ENCODE data around the gene KIAA1210. TPM values are rescaled to one million over a fixed set of nuclear protein-coding genes. Genes with fewer than 3 reads are reported as not detected.

Gene KIAA1210
- total RNA-seq, 4 donors from 2014 or later, result 0.08 to 0.11 TPM; not detected in 2

DNA sequence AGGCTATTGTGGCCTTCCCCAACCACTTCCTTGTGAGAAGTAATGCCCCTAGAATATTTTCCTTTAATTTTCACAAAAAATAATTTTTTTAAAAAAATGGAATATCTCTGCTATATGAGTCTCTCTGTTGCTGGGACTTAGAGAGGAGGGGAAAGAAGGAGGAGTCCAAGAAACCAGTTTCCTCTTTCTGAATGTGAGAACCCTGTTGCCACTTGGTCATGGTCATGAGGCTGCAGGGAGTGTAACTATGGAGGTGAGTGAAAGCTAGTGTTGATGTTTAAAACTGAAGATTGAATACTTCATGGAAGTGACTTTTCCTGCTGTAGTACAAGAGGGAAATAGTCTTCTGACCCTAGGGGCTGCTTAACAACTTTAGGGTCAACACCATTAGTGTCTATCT, 20.4 kb downstream of the KIAA1210 start:
- no peak for TF ChIP-seq CTCF (IDR thresholded peaks at IDR 0.05)
- TF ChIP-seq POLR2A (IDR thresholded peaks at IDR 0.05), result no peak
- no peak for DNase-seq (ENCODE audit: low spot score in 2 of 2)
- intact Hi-C loops (cut with DNase I; ENCODE audit: low total_unique reads), result no loop called here

GRCh38 chrX:119105826-119106225, 21.8 kb downstream of the KIAA1210 start:
- no peak overlapping the region for H3K4me3 ChIP-seq (ENCODE audit: low read depth, poor library complexity, severe bottlenecking)
- intact Hi-C loops (cut with DNase I; ENCODE audit: low total_unique reads), result no loop called here
- no peak for DNase-seq (ENCODE audit: low spot score in 2 of 2)
- no peak for TF ChIP-seq POLR2A (IDR thresholded peaks at IDR 0.05)
- TF ChIP-seq CTCF (IDR thresholded peaks at IDR 0.05), result no peak

More for the DNA sequence above, 20.4 kb downstream of the KIAA1210 start:
- H3K4me3 ChIP-seq (ENCODE audit: low read depth, poor library complexity, severe bottlenecking), result no peak overlapping the region

DNA sequence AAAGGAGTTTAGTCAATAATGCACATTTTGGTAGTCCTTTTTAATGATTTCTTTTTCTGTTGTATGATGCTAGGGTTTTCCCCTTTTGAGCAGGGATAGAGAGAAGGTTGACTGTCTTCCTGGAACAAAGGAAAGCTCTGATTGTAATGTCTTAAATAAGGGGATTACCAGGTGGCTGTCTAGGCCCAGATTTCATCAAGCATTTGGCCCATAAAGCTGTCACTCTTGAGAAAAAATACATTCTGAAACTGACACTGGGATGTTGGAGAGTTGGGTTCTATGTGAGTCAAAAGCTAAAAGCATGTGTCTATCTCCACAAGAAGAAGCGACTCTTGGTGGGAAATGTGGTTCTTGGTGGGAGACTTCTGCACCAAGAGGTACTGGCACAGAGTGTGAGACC, 26.4 kb downstream of the KIAA1210 start:
- DNase-seq (ENCODE audit: low spot score in 2 of 2), result no peak
- intact Hi-C loops (cut with DNase I; ENCODE audit: low total_unique reads), result no loop called here
- 63 to 68% methylated on average over 1 of the region's 1 CpG for WGBS, 2 donors
- TF ChIP-seq POLR2A (IDR thresholded peaks at IDR 0.05) (no peak), CTCF (IDR thresholded peaks at IDR 0.05) (no peak)
- H3K4me3 ChIP-seq (ENCODE audit: low read depth, poor library complexity, severe bottlenecking), result no peak overlapping the region

DNA sequence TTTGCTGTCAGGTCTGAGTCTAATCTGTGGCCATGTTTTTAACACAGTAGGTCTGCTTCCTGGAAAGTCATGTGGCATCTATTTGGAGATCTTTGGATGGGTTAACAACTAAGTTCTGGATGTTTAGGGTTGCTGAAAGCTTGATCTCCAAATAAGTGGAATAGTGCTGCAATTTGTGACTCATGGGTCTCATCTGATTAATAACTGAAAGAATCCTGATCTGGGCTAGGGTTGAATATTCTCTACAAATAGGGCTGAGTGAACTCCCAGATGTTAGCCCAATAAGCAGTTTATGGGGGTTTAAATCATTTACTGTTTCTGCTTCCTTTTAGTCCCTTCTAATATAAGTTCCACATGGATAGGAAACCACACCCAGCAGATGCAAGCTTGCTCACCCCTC, 31.7 kb downstream of the KIAA1210 start:
- no peak for DNase-seq (ENCODE audit: low spot score in 2 of 2)
- intact Hi-C loops (cut with DNase I; ENCODE audit: low total_unique reads), result no loop called here
- H3K4me3 ChIP-seq (ENCODE audit: low read depth, poor library complexity, severe bottlenecking), result no peak overlapping the region
- TF ChIP-seq CTCF (IDR thresholded peaks at IDR 0.05) (no peak), POLR2A (IDR thresholded peaks at IDR 0.05) (no peak)

GRCh38 chrX:119094819-119095218, 32.8 kb downstream of the KIAA1210 start:
- no peak overlapping the region for H3K4me3 ChIP-seq (ENCODE audit: low read depth, poor library complexity, severe bottlenecking)
- intact Hi-C loops (cut with DNase I; ENCODE audit: low total_unique reads), result no loop called here
- 67 to 78% methylated on average over 3 of the region's 3 CpGs for whole genome bisulfite sequencing, 2 donors
- no peak for DNase-seq (ENCODE audit: low spot score in 2 of 2)
- no peak for TF ChIP-seq CTCF (IDR thresholded peaks at IDR 0.05)
- no peak for TF ChIP-seq POLR2A (IDR thresholded peaks at IDR 0.05)

- intact Hi-C loops (cut with DNase I; ENCODE audit: low total_unique reads), result no loop called here
- WGBS, 2 donors, result 51 to 74% methylated on average over 7 of the region's 7 CpGs
- no peak for TF ChIP-seq CTCF (IDR thresholded peaks at IDR 0.05)
- no peak for TF ChIP-seq POLR2A (IDR thresholded peaks at IDR 0.05)
- H3K4me3 ChIP-seq (ENCODE audit: low read depth, poor library complexity, severe bottlenecking), result no peak overlapping the region
- DNase-seq (ENCODE audit: low spot score in 2 of 2), result no peak
Observed at GRCh38 chrX:119093991-119094735, 33.4 kb downstream of the KIAA1210 start.
